GM12801 (cell line): ENCODE data around the gene MINK1.

Experiments used
- TF ChIP-seq, protein P1 (sequence below): IDR thresholded peaks from one replicate; pipeline ENCODE4 v1.5.1; 2011; ENCODE audit warnings: control low read depth; ENCODE audit not compliant: insufficient read length; ENCODE audit errors: extremely low read depth

MINK1 gene

GRCh38 chr17:4928881-4929280 lies 95.7 kb downstream of the MINK1 start:
- TF ChIP-seq, protein P1, sequence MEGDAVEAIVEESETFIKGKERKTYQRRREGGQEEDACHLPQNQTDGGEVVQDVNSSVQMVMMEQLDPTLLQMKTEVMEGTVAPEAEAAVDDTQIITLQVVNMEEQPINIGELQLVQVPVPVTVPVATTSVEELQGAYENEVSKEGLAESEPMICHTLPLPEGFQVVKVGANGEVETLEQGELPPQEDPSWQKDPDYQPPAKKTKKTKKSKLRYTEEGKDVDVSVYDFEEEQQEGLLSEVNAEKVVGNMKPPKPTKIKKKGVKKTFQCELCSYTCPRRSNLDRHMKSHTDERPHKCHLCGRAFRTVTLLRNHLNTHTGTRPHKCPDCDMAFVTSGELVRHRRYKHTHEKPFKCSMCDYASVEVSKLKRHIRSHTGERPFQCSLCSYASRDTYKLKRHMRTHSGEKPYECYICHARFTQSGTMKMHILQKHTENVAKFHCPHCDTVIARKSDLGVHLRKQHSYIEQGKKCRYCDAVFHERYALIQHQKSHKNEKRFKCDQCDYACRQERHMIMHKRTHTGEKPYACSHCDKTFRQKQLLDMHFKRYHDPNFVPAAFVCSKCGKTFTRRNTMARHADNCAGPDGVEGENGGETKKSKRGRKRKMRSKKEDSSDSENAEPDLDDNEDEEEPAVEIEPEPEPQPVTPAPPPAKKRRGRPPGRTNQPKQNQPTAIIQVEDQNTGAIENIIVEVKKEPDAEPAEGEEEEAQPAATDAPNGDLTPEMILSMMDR = no peak

DNA sequence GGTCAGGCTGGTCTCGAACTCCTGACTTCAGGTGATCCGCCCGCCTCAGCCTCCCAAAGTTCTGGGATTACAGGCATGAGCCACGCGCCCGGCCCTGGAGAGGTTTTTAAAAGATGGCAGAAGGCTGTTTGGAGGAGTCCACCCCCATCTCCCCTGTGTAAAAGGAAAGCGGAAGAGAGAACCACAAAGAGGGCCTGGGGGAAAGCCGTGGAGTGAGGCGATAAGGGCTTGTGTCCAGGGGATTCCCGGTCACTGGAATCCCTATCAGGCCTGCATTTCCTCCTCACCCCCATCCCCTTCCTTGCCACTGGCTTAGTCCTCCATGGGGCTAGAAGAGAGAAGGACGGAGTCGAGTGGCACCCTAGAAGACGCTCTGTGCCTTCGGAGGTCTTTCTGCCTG lies 98.8 kb downstream of the MINK1 start, which contains the start of gene GP1BA:
TSS of gene GP1BA (plus strand) at position 315 of the 400 bp plus-strand sequence. CDS start 328 bp downstream, outside the sequence.
- TF ChIP-seq, protein P1 = no peak

DNA sequence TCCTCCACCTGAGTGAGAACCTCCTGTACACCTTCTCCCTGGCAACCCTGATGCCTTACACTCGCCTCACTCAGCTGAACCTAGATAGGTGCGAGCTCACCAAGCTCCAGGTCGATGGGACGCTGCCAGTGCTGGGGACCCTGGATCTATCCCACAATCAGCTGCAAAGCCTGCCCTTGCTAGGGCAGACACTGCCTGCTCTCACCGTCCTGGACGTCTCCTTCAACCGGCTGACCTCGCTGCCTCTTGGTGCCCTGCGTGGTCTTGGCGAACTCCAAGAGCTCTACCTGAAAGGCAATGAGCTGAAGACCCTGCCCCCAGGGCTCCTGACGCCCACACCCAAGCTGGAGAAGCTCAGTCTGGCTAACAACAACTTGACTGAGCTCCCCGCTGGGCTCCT lies 99.6 kb downstream of the MINK1 start:
- TF ChIP-seq, protein P1 = no peak

DNA sequence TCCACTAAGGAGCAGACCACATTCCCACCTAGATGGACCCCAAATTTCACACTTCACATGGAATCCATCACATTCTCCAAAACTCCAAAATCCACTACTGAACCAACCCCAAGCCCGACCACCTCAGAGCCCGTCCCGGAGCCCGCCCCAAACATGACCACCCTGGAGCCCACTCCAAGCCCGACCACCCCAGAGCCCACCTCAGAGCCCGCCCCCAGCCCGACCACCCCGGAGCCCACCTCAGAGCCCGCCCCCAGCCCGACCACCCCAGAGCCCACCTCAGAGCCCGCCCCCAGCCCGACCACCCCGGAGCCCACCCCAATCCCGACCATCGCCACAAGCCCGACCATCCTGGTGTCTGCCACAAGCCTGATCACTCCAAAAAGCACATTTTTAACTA lies 100.5 kb downstream of the MINK1 start:
- TF ChIP-seq, protein P1 = no peak

GRCh38 chr17:4934173-4934979 lies 101.2 kb downstream of the MINK1 start:
- TF ChIP-seq, protein P1 = no peak

DNA sequence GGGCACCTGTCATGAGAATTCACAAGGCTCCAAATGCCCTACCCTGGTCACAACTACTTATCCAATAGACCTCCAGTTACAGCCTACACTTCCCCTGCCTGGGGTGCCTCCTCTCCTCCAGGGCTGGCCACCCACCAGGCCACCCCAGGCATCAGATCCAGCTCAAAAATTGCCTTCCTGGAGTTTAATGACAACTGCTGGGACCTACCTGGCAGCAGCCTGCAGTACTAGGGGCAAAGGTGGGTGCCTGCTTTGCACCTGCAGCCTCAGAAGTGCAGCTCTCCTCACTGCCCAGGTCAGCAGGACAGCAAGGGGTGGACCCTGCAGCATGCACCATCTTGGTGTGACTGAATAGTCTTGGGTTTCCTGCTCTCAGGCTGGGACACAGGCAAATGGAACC lies 102.5 kb downstream of the MINK1 start:
- TF ChIP-seq, protein P1 = no peak

DNA sequence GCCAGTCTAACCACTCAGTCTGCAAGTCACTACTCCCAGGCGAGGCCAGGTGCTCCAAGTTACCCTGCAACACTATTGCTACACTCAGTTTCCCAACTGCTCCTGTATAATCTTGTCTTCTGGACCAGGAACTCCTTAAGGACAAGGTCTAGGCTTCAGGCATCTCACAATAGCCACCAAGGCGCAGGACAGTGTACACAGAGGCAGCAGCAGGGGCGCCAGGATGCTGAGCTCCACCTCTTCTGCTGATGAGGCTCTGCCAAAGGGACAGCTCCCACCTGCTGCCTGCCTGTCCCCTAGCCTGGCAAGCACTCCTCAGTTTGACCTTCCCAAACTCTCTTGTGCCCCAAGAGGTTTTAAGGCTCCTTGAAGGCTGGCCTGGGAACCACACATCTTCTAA lies 103.3 kb downstream of the MINK1 start:
- TF ChIP-seq, protein P1 = no peak
